GM19397 (cell line): ENCODE results near the gene LMBRD2.

Source experiments
- ATAC-seq: cut with Tn5 transposase; IDR thresholded peaks from one replicate; pipeline ENCODE4 v1.9.1; 2021; ENCODE audit warnings: mild to moderate bottlenecking, moderate library complexity; ENCODE audit not compliant: unreplicated experiment

The LMBRD2 gene

GRCh38 chr5:36054647-36055046 lies 97.0 kb downstream of the LMBRD2 start:
- ATAC-seq = no peak

DNA sequence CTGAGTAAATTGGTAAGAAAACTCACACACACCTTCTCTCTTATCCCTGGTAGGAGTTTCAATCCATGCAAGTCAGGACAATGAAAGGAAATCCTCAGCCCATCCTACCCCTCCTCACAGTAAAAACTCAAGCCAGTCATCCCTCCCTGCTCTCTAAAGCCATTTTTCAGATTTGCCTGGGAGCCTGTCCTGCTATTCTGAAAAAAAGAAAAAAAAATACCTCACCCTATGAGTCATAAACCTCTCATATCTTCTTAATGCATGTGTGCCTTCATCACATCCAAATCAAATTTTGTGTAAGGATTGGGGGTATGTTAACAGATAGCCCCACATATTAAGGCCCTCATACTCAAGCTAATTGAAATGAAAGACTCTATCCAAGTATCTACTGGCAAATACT lies 99.1 kb downstream of the LMBRD2 start:
- ATAC-seq = no peak

- no peak for ATAC-seq
Measured at GRCh38 chr5:36049949-36050348, 101.7 kb downstream of the LMBRD2 start.
